Bronchial epithelial cell (primary cell): ENCODE data around the gene DLG4. TPM values are rescaled to one million over a fixed set of nuclear protein-coding genes. Genes with fewer than 3 reads are reported as not detected.
"Not testable (repeated sequence)": the region's sequence is repeated elsewhere in the genome, so short reads cannot be mapped to it uniquely, and the experiment has no call there.

Experiments
- DNase-seq: peaks from one replicate; pipeline ENCODE4 v3.0.0-alpha.2; 2010; ENCODE audit warnings: low read depth
- FAIRE-seq: peaks from 2 replicates; lab custom pipeline; 2011; peaks lifted over from hg19 to GRCh38; lab: Jason Lieb, UNC
- H3K27me3 ChIP-seq: 2 replicates; pipeline ENCODE4 v1.5.1; 2011; ENCODE audit warnings: low read length; ENCODE audit not compliant: control insufficient read depth, insufficient read depth
- H3K36me3 ChIP-seq: 2 replicates; pipeline ENCODE4 v1.5.1; 2011; ENCODE audit warnings: low read length; ENCODE audit not compliant: control insufficient read depth, insufficient read depth
- H3K4me3 ChIP-seq: 2 replicates; pipeline ENCODE4 v1.5.1; 2011; ENCODE audit warnings: mild to moderate bottlenecking, low read depth, low read length, control low read depth
- total RNA-seq: library from RNA; depleted of rRNA; stranded (reverse); fragments of >200 nt; gene quantifications from 2 replicates; pipeline ENCODE4 v1.2.1, GENCODE V29; 2014
- TF ChIP-seq, protein P1 (sequence below): IDR thresholded peaks from 2 replicates; pipeline ENCODE4 v1.5.1; 2011; ENCODE audit warnings: mild to moderate bottlenecking, moderate library complexity, low read length, control low read depth, inconsistent platforms; ENCODE audit not compliant: insufficient read depth, severe bottlenecking

Gene DLG4
- total RNA-seq, 1 donor from 2014 or later, result 1.8 TPM

DNA sequence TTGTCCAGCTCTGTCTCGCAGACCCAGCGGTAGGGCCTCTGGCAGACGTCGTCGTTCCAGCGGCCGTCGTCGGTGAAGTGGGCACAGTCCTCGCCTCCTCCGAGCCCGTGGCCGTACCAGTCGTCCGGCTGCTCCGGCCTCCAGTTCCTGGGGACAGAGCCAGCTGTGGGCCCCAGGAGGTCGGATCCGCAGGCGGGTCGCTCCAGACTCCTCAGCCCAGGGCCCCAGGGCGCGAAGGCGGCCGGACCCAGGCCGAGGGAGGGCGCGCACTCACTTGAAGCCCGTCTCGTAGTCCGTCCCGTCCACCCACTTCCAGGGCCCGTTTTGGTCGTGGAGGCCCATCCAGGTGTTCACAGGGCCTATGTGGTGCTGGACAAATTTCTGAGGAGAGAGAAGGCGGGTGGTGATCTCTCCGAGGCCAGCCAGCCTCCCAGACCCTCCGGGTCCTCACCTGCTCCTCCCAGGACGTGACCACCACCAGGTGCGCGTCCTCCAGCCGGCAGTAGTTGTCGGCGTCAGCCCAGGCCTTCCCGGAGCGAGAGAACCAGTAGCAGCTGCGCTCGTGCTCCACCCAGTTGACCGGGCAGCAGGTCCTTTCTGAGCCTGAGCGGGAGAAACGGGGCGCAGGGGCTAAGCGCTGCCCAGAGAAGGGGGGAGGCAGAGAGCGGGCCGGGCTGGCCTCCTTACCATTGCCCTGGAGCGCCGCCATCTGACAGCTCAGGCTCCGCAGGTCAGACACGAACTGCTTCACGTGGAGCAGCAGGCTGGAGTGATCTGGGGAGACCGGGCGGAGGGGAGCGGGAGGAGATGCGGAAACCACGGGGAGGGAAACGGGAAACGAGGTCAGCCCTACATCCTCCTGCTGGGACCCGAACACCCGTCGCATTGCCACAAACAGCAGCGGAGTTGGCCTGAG, 45.7 kb downstream of the DLG4 start:
- no peaks in the 10 kb centered on the region for H3K36me3 ChIP-seq
- DNase-seq (peak; percentile 29), FAIRE-seq (no peak)
- no peak overlapping the region for H3K4me3 ChIP-seq
- H3K27me3 ChIP-seq, result peaks cover 4% of the 10 kb centered on the region
- TF ChIP-seq, protein P1, sequence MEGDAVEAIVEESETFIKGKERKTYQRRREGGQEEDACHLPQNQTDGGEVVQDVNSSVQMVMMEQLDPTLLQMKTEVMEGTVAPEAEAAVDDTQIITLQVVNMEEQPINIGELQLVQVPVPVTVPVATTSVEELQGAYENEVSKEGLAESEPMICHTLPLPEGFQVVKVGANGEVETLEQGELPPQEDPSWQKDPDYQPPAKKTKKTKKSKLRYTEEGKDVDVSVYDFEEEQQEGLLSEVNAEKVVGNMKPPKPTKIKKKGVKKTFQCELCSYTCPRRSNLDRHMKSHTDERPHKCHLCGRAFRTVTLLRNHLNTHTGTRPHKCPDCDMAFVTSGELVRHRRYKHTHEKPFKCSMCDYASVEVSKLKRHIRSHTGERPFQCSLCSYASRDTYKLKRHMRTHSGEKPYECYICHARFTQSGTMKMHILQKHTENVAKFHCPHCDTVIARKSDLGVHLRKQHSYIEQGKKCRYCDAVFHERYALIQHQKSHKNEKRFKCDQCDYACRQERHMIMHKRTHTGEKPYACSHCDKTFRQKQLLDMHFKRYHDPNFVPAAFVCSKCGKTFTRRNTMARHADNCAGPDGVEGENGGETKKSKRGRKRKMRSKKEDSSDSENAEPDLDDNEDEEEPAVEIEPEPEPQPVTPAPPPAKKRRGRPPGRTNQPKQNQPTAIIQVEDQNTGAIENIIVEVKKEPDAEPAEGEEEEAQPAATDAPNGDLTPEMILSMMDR, result peak; percentile 47

DNA sequence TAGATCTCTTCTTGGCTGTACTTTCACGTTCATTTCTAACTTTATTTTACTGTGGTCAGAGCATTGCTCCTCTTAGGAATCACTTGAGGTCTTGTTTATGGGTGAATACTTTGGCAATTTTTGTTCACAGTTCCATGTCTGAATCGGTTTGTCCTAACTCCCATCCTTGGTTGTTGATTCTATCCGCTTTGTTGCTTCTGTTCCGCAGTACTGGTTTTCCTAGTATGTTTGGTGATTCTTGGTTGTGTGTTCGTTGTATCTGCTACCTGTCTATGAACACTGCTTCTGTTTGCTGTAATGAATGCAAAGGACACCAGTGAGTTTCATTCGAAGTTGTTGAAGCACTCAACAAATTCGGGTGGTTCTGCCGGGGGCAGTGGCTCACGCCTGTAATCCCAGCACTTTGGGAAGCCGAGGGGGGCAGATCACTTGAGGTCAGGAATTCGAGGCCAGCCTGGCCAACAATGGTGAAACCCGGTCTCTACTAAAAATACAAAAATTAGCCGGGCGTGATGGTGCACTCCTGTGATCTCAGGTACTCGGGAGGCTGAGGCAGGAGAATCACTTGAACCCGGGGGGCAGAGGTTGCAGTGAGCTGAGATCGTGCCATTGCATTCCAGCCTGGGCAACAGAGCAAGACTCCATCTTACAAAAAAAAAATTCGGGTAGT, 47.0 kb downstream of the DLG4 start:
- H3K36me3 ChIP-seq, H3K27me3 ChIP-seq, H3K4me3 ChIP-seq, DNase-seq: not testable (repeated sequence)
- FAIRE-seq, result peak; percentile 23

- H3K27me3 ChIP-seq, FAIRE-seq: not testable (repeated sequence)
Observed at GRCh38 chr17:7169565-7169908, 50.1 kb downstream of the DLG4 start.

GRCh38 chr17:7168841-7169564, 50.6 kb downstream of the DLG4 start:
- not testable (repeated sequence) for H3K36me3 ChIP-seq, DNase-seq, H3K4me3 ChIP-seq, H3K27me3 ChIP-seq, FAIRE-seq

More at GRCh38 chr17:7169565-7169908, 50.1 kb downstream of the DLG4 start:
- DNase-seq, H3K4me3 ChIP-seq, H3K36me3 ChIP-seq: not testable (repeated sequence)

DNA sequence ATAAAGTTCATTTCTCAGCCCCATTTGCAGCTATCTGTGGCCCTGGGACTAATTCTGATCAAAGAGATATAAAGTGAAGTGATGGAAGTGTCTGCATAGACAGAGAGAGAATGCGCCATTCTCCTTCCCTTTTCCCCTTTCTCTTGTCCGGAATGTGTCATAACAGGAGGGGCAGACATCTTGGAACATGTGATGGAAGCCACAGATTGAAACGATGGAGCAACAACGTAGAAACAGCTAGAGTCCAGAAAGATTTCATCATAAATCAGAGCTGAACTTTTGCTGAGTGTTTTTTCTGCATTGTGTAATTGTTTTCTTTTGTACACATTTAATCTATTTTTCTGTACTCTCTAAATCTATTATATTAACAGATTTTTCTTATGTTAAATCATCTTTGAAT, 51.8 kb downstream of the DLG4 start:
- TF ChIP-seq, protein P1, result no peak
- no peak for FAIRE-seq

DNA sequence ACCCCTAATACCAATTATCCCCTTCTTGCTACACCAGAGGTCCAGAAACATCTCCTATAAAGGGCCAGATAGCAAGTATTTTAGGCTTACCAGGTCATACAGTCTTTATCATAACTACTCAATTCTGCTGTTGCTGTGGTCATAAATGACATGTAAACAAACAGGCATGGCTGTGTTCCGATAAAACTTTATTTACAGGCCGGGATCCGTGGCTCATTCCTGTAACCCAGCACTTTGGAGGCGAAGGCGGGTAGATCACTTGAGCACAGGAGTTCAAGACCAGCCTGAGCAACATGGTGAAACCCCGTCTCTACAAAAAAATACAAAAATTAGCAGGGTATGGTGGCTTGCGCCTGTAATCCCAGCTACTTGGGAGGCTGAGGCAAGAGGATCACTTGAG, 52.8 kb downstream of the DLG4 start:
- Histone ChIP-seq H3K36me3 (no peaks in the 10 kb centered on the region), H3K27me3 (no peaks in the 10 kb centered on the region), H3K4me3 (no peak overlapping the region)
- DNase-seq (no peak), FAIRE-seq (no peak)
- TF ChIP-seq, protein P1, result no peak

More for the DNA sequence above, 51.8 kb downstream of the DLG4 start:
- Histone ChIP-seq H3K27me3 (no peaks in the 10 kb centered on the region), H3K36me3 (no peaks in the 10 kb centered on the region), H3K4me3 (no peak overlapping the region)
- DNase-seq, result no peak

DNA sequence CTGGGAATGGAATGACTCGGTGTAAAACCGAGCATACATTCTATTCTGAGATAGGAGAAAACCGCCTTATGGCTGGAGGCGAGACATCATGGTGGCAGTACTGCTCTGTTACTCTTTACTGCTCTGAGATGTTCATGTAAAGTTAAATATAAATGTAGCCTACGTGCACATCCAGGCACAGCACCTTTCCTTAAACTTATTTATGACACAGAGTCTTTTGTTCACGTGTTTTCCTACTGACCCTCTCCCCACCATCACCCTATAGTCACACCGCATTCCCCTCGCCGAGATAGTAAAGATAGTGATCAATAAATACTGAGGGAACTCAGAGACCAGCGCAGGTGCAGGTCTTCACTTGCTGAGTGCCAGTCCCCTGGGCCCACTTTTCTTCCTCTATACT, 60.1 kb downstream of the DLG4 start:
- H3K36me3 ChIP-seq, H3K4me3 ChIP-seq, DNase-seq, H3K27me3 ChIP-seq, FAIRE-seq: not testable (repeated sequence)

DNA sequence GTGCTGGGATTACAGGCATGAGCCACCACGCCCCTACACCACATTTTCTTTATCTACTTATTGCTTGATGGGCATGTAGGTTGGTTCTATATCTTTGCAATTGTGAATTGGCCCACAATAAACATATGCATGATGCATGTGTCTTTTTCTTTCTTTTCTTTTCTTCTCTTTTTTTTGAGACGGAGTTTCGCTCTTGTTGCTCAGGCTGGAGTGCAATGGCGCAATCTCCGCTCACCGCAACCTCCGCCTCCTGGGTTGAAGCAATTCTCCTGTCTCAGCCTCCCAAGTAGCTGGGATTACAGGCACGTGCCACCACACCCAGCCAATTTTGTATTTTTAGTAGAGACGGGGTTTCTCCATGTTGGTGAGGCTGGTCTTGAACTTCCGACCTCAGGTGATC, 61.2 kb downstream of the DLG4 start:
- not testable (repeated sequence) for H3K4me3 ChIP-seq, H3K36me3 ChIP-seq, FAIRE-seq, H3K27me3 ChIP-seq, DNase-seq
